A673 (cell line): ENCODE data around the gene KCMF1. TPM values are rescaled to one million over a fixed set of nuclear protein-coding genes. Genes with fewer than 3 reads are reported as not detected.

Experiments used
- BruUV-seq: library from RNA; stranded (reverse); fragments of 400-500 nt; replicated peaks from 2 replicates; lab custom pipeline; 2021; lab: Mats Ljungman, UMichigan
- CTCF ChIA-PET: fragments of 300-600 bp; sonication (Branson Sonifier 250); formaldehyde crosslinking; loops from one replicate; lab custom pipeline; 2022; ENCODE audit warnings: antibody characterized with exemption; lab: Charles Lee
- POLR2A ChIA-PET: fragments of 300-600 bp; sonication (Branson Sonifier 250); formaldehyde crosslinking; loops from one replicate; lab custom pipeline; 2022; ENCODE audit warnings: antibody characterized with exemption; ENCODE audit not compliant: low non-redundant PET; lab: Charles Lee
- DNase-seq: peaks from one replicate; pipeline ENCODE4 v3.0.0-alpha.2; 2015; ENCODE audit warnings: low spot score
- H3K27ac ChIP-seq: fragments of 200-600 bp; sonication (generic); 2 replicates; pipeline ENCODE4 v1.5.1; 2016; ENCODE audit warnings: mixed run types, low read depth, mild to moderate bottlenecking, mixed read lengths, antibody characterized with exemption, low read length; ENCODE audit not compliant: poor library complexity, severe bottlenecking
- H3K27me3 ChIP-seq: fragments of 200-600 bp; sonication (generic); replicated peaks from 2 replicates; pipeline ENCODE4 v1.6.1; 2017; ENCODE audit warnings: mixed run types, low read depth, mild to moderate bottlenecking, mixed read lengths, antibody characterized with exemption, low read length; ENCODE audit not compliant: insufficient read depth, poor library complexity
- H3K36me3 ChIP-seq: fragments of 200-600 bp; sonication (generic); 2 replicates; pipeline ENCODE4 v1.6.1; 2016; ENCODE audit warnings: mixed run types, mild to moderate bottlenecking, mixed read lengths, antibody characterized with exemption, low read length; ENCODE audit not compliant: insufficient read depth, poor library complexity, severe bottlenecking
- H3K4me1 ChIP-seq: fragments of 200-600 bp; sonication (generic); 2 replicates; pipeline ENCODE4 v1.6.1; 2017; ENCODE audit warnings: mixed run types, mild to moderate bottlenecking, mixed read lengths, antibody characterized with exemption, low read length; ENCODE audit not compliant: insufficient read depth, poor library complexity, severe bottlenecking
- H3K4me3 ChIP-seq: fragments of 200-600 bp; sonication (generic); 2 replicates; pipeline ENCODE4 v1.5.1; 2016; ENCODE audit warnings: low read depth, mixed run types, mild to moderate bottlenecking, mixed read lengths, low read length; ENCODE audit not compliant: poor library complexity, severe bottlenecking
- H3K9me3 ChIP-seq: fragments of 200-600 bp; sonication (generic); 2 replicates; pipeline ENCODE4 v1.6.1; 2016; ENCODE audit warnings: mixed run types, low read depth, mild to moderate bottlenecking, mixed read lengths, antibody characterized with exemption, low read length; ENCODE audit not compliant: poor library complexity, severe bottlenecking
- CTCF ChIP-seq: fragments of 300-800, 200-600 bp; sonication (generic); conservative IDR thresholded peaks from 2 replicates; pipeline ENCODE4 v1.5.1; 2017; ENCODE audit warnings: low read depth, mild to moderate bottlenecking, antibody characterized with exemption, low read length, moderate library complexity, mixed read lengths
- EZH2 ChIP-seq: fragments of 200-600 bp; sonication (generic); IDR thresholded peaks from 2 replicates; pipeline ENCODE4 v1.6.1; 2017; ENCODE audit warnings: borderline replicate concordance, low read depth, mild to moderate bottlenecking, mixed read lengths, antibody characterized with exemption, low read length; ENCODE audit not compliant: poor library complexity, severe bottlenecking
- intact Hi-C: fragments of 100-400 bp; cut with micrococcal nuclease; formaldehyde crosslinking; loops from one replicate; pipeline ENCODE4 v1.10.0; 2022; ENCODE audit not compliant: unreplicated experiment
- total RNA-seq: library from RNA; stranded (reverse); gene quantifications from 2 replicates; pipeline ENCODE4 v1.2.3, GENCODE V29; 2021

KCMF1 gene
- total RNA-seq, 1 experiment from 2014 or later: 110 TPM

GRCh38 chr2:84995826-84996225, 24.9 kb downstream of the KCMF1 start:
- Histone ChIP-seq H3K4me3 (no peak overlapping the region), H3K27ac (no peak overlapping the region), H3K27me3 (no peaks in the 10 kb centered on the region), H3K4me1 (peaks cover 10% of the 10 kb centered on the region), H3K9me3 (no peaks in the 10 kb centered on the region), H3K36me3 (no peaks in the 10 kb centered on the region)
- TF ChIP-seq EZH2: no peak
- no peak for TF ChIP-seq CTCF
- no peak for DNase-seq
- no TSS peak for BruUV-seq
- POLR2A ChIA-PET: no interaction called here
- intact Hi-C loops: no loop called here
- CTCF ChIA-PET: no interaction called here

DNA sequence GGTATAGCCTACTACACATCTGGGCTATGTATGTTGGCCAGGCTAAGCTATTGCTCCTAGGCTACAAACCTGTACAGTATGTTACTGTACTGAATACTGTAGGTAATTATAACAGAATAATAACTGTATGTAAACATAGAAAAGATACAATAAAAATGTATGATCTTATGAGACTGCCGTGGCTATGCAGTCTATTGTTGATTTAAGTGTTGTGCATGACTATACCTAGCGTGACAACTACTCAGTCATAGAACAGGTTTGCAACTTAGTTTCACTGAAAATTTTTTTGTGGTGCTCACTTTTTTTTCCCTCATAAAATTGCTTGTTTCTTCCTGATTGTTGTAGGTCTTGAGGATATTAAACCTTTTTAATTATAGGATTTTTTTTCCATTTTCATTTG, 25.9 kb downstream of the KCMF1 start:
- intact Hi-C loops: no loop called here
- TF ChIP-seq EZH2 (no peak), CTCF (no peak)
- Histone ChIP-seq H3K27ac (no peak overlapping the region), H3K27me3 (no peaks in the 10 kb centered on the region), H3K4me3 (no peak overlapping the region), H3K36me3 (no peaks in the 10 kb centered on the region), H3K9me3 (no peaks in the 10 kb centered on the region), H3K4me1 (peaks cover 10% of the 10 kb centered on the region)
- ChIA-PET POLR2A (no interaction called here), CTCF (no interaction called here)
- no peak for DNase-seq
- BruUV-seq: no TSS peak

GRCh38 chr2:84999553-84999955, 28.6 kb downstream of the KCMF1 start:
- ChIA-PET CTCF (no interaction called here), POLR2A (no interaction called here)
- Histone ChIP-seq H3K9me3 (no peaks in the 10 kb centered on the region), H3K27ac (no peak overlapping the region), H3K4me3 (no peak overlapping the region), H3K27me3 (no peaks in the 10 kb centered on the region), H3K36me3 (no peaks in the 10 kb centered on the region), H3K4me1 (peaks cover 10% of the 10 kb centered on the region)
- TF ChIP-seq EZH2 (no peak), CTCF (no peak)
- DNase-seq: no peak
- BruUV-seq: no TSS peak
- intact Hi-C loops: no loop called here
